GM12891 (cell line): ENCODE measurements around the gene CDYL.
A peak's percentile ranks its signal among the peaks of the same experiment; 100 is the strongest.

Experiments used
- DNase-seq: peaks from one replicate; pipeline ENCODE4 v3.0.0; 2011; ENCODE audit warnings: low spot score; ENCODE audit not compliant: insufficient read length
- FAIRE-seq: peaks from 2 replicates; lab custom pipeline; 2011; peaks lifted over from hg19 to GRCh38; lab: Jason Lieb, UNC
- PAX5 ChIP-seq: IDR thresholded peaks from 2 replicates; pipeline ENCODE4 v1.6.1; 2011; ENCODE audit warnings: low read length, moderate library complexity, mild to moderate bottlenecking; ENCODE audit not compliant: insufficient read depth, severe bottlenecking
- POLR2A ChIP-seq: IDR thresholded peaks from 2 replicates; pipeline ENCODE4 v1.6.1; 2011; ENCODE audit warnings: low read depth, low read length, control low read depth
- POLR2AphosphoS5 ChIP-seq: IDR thresholded peaks from 2 replicates; pipeline ENCODE4 v1.6.1; 2011; ENCODE audit warnings: low read depth, low read length, control low read depth
- POU2F2 ChIP-seq: IDR thresholded peaks from 2 replicates; pipeline ENCODE4 v1.6.1; 2011; ENCODE audit warnings: low read depth, mild to moderate bottlenecking, control low read depth, low read length, moderate library complexity
- SPI1 ChIP-seq: IDR thresholded peaks from 2 replicates; pipeline ENCODE4 v1.6.1; 2011; ENCODE audit warnings: low read depth, low read length, control low read depth
- TAF1 ChIP-seq: IDR thresholded peaks from 2 replicates; pipeline ENCODE4 v1.6.1; 2011; ENCODE audit warnings: low read depth, low read length, control low read depth

The CDYL gene

DNA sequence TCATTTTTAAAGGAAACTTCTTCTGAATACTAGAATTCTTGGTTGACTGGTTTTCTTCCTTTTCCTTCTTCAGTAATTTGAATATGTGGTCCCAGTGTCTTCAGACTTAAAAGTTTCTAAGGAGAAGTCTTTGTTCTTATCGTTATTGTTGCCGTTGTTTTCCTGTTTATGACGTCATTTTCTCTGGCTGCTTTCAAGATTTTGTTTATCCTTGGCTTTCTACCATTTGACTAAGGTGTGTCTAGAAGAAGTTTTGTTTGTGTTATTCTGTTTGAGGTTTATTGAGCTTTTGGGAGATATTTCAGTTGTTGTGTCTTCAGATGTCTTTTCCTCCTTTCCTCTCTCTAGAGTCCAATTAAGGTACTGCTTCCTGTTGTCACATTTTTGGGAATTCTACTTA lies 24.5 kb downstream of the CDYL start:
- FAIRE-seq: no peak
- DNase-seq: no peak
- TF ChIP-seq POLR2AphosphoS5 (no peak), TAF1 (no peak), POU2F2 (no peak), PAX5 (no peak), SPI1 (no peak), POLR2A (no peak)

DNA sequence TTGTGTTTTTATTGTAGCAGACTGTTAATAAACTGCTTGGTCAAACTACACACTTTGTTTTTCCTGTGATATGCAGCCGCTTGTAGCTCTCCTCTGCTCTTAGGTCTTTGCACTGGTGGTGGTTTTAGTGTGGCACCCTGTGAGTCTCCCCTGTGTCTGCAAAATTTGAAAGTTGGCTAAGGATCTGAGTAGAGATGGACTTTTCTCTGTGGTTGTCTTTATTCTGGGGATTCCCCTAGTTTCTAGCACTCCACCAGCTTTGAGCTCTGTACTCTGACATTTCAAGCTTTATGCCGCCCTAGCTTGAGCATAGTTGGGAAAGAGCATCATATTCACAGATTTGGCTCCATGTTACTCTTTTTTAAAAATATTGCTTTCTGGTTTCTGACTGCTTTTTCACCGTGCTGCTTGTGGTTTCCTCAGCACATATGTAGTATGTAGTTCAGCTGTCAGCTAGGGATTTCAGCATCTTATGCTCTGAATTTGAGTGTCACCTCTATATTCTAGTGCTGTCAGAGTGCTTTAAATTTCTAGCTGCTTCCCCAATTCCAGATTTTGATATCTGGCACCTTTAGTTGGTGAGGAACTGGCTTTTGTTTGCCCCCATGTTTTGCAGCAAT lies 25.4 kb downstream of the CDYL start:
- TF ChIP-seq PAX5 (no peak), TAF1 (no peak), SPI1 (0 out of 2 replicates have a peak, but pooled peaks have one; percentile 21), POLR2A (no peak)
- DNase-seq (no peak), FAIRE-seq (peak; percentile 74)

DNA sequence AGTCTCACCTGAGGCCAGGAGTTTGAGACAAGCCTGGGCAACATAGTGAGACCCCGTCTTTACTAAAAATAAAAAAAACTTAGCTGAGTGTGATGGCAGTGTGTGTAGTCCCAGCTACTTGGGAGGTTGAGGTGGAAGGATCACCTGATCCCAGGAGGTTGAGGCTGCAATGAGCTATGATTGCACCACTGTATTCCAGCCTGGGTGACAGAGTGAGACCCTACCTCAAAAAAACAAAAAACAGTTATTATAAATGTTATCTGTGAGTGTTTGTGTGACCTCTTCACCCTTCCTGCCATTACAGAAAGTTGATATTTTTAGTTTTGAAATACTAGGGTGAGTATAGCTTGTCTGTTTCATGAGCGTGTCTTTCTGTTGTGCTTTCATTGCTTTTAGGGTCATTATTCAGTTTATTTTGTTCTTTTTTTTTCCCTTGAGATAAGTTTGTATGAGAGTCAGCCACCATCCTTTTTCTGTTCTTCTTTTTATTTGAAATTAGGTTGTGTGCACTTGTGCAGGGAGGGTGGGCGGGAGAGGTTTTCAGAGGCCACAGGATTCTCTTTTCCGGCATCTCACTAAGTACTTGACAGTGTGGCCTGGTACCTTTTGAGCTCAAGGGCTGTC lies 26.2 kb downstream of the CDYL start:
- TF ChIP-seq TAF1 (no peak), POLR2A (no peak), SPI1 (peak; percentile 47; the same call in 1 of the 2 replicates)
- FAIRE-seq: no peak
- no peak for DNase-seq

DNA sequence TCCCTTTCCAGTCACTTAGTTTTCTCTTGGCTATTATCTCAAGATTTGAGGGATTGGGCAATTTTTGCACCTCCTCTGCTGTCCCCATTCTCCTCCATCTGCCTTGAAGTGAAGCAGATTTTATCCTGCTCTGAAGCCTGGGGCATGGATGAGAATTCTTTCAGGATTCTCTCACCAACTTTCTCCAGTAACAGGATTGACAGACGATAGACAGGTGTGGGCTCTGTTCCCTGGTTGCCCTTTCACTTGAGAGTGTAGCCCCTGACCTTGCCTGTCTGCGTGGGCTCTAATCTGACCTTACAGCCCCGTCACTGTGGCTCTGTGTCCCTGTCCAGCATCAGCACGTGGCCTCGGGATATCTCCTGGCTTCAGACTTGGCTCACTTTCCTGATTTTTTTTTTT lies 27.1 kb downstream of the CDYL start:
- FAIRE-seq: no peak

DNA sequence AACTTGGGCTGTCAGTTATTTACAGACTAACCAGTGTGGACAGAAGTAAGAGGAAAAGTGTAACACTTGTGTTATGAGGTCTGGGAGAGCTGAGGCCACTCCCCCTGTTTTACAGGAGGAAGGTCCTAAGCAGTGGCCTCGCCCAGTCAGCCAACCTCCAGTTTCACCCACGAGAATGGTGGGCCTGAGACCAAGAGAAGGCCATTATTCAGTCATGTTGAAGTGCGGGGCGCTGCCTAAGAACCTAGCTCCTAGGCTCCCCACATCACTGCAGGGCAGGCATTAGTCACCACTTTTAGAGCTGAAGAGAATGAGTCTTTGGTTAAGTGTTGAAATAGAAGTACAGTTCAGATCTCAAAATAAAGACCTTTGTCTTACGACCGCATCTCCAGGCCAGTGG lies 27.9 kb downstream of the CDYL start:
- TF ChIP-seq PAX5: no peak
- DNase-seq (no peak), FAIRE-seq (no peak)

More for the DNA sequence above, 27.1 kb downstream of the CDYL start:
- no peak for DNase-seq
- no peak for TF ChIP-seq POLR2AphosphoS5
- no peak for TF ChIP-seq POLR2A

DNA sequence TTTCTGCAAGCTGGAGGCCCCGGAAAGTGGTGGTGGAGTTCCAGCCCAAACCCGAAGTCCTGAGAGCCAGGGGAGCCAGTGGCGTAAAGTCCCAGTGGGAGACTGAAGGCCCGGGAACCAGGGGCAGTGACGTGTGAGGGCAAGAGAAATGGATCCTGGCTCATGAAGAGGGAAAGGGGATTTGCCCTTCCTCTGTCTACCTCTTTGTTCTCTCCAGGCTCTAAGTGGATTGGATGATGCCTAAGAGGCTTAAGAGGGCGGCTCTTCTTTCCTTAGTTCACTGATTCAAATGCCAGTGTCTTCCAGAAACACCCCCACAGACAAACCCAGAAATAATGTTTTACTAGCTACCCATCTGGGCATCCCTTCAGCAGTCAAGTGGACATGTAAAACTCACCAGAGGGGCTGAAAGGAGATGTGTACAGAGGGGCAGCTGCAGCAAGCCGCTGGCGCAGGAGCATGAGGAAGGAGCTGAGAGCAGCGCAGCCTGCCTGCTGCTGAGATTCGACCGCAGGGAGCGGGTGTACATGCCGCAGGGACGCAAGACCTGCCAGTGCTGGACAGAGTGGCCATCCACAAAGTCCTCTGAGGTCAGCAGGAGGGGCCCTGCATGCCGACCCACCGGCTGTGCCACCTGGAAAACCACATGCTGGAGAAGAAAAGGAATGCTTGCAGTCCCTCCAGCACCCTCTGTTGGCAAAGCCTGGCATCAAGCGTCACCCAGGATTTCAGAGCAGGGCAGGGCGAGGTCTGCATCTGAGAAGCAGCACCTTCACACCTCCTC lies 29.5 kb downstream of the CDYL start:
- no peak for TF ChIP-seq TAF1
- no peak for TF ChIP-seq POU2F2
- TF ChIP-seq PAX5: no peak
- TF ChIP-seq POLR2AphosphoS5: no peak
- TF ChIP-seq POLR2A: no peak
- TF ChIP-seq SPI1: no peak
- DNase-seq (no peak), FAIRE-seq (peak; percentile 56)

DNA sequence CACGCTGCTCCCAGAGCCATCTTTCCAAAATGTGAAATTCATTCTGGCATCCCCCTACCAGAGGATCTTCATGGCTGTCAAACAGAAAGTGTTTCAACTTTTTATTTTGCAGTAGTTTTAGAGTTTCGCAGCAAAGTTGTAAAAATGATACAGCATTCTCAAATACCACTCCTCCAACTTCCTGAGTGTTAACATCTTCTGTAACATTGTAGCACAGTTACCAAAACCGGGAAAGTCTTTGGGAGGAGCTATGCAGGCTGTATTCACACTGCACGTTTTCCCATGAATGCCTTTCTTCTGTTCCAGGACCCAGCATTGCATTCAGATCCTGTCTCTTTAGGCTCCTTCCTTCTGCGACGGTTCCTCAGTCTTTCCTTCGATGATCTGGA lies 30.1 kb downstream of the CDYL start:
- FAIRE-seq (no peak), DNase-seq (no peak)
- TF ChIP-seq PAX5: no peak
- no peak for TF ChIP-seq SPI1
- no peak for TF ChIP-seq POLR2AphosphoS5
- TF ChIP-seq POLR2A: no peak
- TF ChIP-seq POU2F2: no peak
- TF ChIP-seq TAF1: no peak

DNA sequence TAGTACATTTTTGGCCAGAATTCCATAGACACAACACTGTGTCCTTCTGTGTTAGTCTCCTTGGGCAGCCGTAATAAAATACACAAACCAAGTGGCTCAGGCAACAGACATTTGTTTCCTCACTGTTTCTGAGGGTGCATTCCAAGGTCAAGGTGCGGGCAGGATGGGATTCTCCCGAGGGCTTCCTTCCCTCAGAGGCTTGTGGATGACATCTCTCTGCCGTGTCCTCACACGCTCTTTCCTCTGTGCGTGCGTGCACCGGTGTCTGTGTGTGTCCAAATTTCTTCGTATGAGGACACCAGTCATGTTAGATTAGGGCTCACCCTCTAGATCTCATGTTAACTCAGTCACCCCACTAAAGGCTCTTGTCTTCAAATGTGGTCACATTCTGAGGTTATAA lies 30.6 kb downstream of the CDYL start:
- no peak for DNase-seq
- TF ChIP-seq TAF1 (no peak), POU2F2 (no peak), POLR2AphosphoS5 (no peak), PAX5 (no peak), SPI1 (no peak), POLR2A (no peak)
- FAIRE-seq: no peak

DNA sequence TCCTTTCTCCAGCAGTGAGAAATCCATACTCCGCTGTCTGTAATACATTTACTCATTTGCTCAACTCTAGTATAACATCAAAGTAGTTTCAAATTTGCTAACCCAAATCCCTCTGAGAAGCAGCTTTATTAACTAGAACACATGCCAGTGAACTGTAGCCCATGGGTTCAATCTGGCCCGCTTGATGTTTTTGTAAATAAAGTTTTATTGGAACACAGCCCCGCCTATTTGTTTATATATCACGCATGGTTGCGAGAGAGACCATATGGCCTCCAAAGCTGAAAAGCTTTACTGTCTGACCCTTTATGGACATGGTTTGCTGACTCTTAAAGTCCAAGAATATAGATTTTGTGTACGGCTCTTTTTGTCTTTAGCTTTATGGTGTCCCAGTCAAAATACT lies 32.2 kb downstream of the CDYL start:
- no peak for TF ChIP-seq SPI1
- no peak for TF ChIP-seq POLR2A
- TF ChIP-seq TAF1: no peak
- no peak for TF ChIP-seq POLR2AphosphoS5
- TF ChIP-seq PAX5: no peak
- no peak for TF ChIP-seq POU2F2
- FAIRE-seq (no peak), DNase-seq (no peak)
